Measurements from ENCODE around the gene LEKR1. TPM values are rescaled to one million over a fixed set of nuclear protein-coding genes. Genes with fewer than 3 reads are reported as not detected.

The LEKR1 gene
- total and polyA plus RNA-seq, 2 donors (not counting 3 experiments of a cell fraction or from before 2014, with no cell fraction given) = 0.07 to 0.64 TPM

GRCh38 chr3:157059661-157060060 lies 233.5 kb downstream of the LEKR1 start:
- CTCF ChIA-PET = no interaction called here

More at GRCh38 chr3:157059661-157060060, 233.5 kb downstream of the LEKR1 start:
- POLR2A ChIA-PET = no interaction called here
- DNase-seq (ENCODE audit: low read depth, low spot score) = no peak
- Histone ChIP-seq H3K4me3 (replicated peaks in 1 of 3; ENCODE audit: insufficient read depth in 1 of 3, low read depth in 1 of 3, low read length in 3 of 3) (no peak overlapping the region), H3K79me2 (ENCODE audit: control insufficient read depth, insufficient read depth, low read length) (no peaks in the 10 kb centered on the region), H3K4me2 (ENCODE audit: insufficient read depth, low read length) (no peak overlapping the region), H3K9me3 (replicated peaks; ENCODE audit: control insufficient read depth, insufficient read depth, low read length) (no peaks in the 10 kb centered on the region), H2AFZ (ENCODE audit: low read depth, low read length) (no peak overlapping the region), H3K9me1 (replicated peaks; ENCODE audit: control insufficient read depth, extremely low read depth, insufficient read depth, low read length) (no peaks in the 10 kb centered on the region), H4K20me1 (replicated peaks; ENCODE audit: control insufficient read depth, extremely low read depth, insufficient read depth, low read length) (no peaks in the 10 kb centered on the region), H3K27me3 (ENCODE audit: control insufficient read depth in 2 of 2, insufficient read depth in 2 of 2, low read length in 2 of 2) (peaks cover 0 to 7% of the 10 kb centered on the region in 2 experiments), H3K9ac (replicated peaks; ENCODE audit: extremely low read depth, insufficient read depth, low read length) (no peak overlapping the region), H3K4me1 (ENCODE audit: control insufficient read depth, extremely low read depth, insufficient read depth, low read length) (no peaks in the 10 kb centered on the region), H3K27ac (ENCODE audit: insufficient read depth, low read depth, low read length) (no peak overlapping the region), H3K36me3 (ENCODE audit: control insufficient read depth in 2 of 2, extremely low read depth in 1 of 2, insufficient read depth in 2 of 2, low read length in 2 of 2) (no peaks in the 10 kb centered on the region)
- no TSS peak for BruUV-seq (replicated peaks)
- TF ChIP-seq MYC (IDR thresholded peaks at IDR 0.05; ENCODE audit: low read depth, low read length) (no peak), EZH2 (IDR thresholded peaks at IDR 0.05; ENCODE audit: borderline replicate concordance, low read depth, low read length, severe bottlenecking) (no peak), MAX (IDR thresholded peaks at IDR 0.05; ENCODE audit: insufficient read depth, insufficient read length) (no peak), CTCF (IDR thresholded peaks at IDR 0.05; ENCODE audit: extremely low read depth in 1 of 2, insufficient read depth in 1 of 2, low read depth in 1 of 2, low read length in 2 of 2) (no peak), POLR2AphosphoS5 (IDR thresholded peaks at IDR 0.05; ENCODE audit: insufficient read depth, low read depth, low read length) (no peak), GATA2 (IDR thresholded peaks at IDR 0.05; ENCODE audit: insufficient read depth, insufficient read length, low read depth, low read length) (no peak), FOS (IDR thresholded peaks at IDR 0.05; ENCODE audit: borderline replicate concordance, insufficient read depth, low read length) (no peak), POLR2A (IDR thresholded peaks at IDR 0.05; ENCODE audit: low read depth, low read length) (no peak), JUN (IDR thresholded peaks at IDR 0.05; ENCODE audit: borderline replicate concordance, insufficient read depth, insufficient read length, low read depth) (no peak)
- FAIRE-seq = no peak
- intact Hi-C loops (cut with micrococcal nuclease) = no loop called here
- dilution Hi-C loops (cut with MboI; ENCODE audit: extremely low pct_ligation_motif_present, low sequenced_read_pairs) = no loop called here

Measured in endothelial cell of umbilical vein (primary cell).